ENCODE results near the gene DACH1.
"Not testable (repeated sequence)": the region's sequence is repeated elsewhere in the genome, so short reads cannot be mapped to it uniquely, and the experiment has no call there.

The DACH1 gene

DNA sequence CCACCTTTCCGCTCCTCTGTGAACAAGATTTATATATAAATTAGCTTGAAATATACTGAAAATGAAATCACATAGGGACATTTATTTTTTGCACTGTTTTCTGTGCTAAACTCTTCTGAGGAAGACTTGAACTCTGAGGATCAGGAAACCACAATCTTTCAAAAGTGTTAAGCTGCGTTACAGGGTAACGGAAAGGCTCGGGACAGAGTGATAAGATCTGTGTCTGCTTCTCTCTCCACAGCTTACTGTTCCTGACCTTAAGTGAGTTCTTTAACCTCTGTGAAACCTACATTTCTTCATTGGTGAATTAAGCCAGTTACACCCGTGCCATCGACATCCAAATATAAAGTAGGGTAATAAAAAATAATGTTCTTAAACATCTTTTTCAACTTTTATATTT is 38.9 kb downstream of the DACH1 start:
- DNase-seq: no peak

GRCh38 chr13:71827241-71827640 is 39.8 kb downstream of the DACH1 start:
- DNase-seq: no peak

DNA sequence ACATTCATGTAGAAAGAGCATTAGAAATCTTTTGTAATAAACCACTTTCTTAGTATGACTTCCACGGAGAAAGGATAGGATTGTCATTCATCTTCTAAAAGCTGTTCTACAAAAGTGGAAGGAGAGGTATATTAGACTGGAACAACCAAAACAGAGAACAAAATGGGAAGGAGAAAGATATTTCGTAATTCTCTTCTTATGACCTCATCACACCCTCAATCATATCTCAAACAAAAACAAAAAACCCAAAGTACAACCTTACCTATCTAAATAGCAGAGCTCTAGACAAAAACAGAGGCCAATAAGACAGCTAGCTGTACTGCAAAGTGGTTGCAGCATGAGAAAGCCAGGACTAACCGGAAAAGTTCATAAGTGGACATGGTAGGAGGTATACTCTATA is 46.3 kb downstream of the DACH1 start:
- no peak for DNase-seq

DNA sequence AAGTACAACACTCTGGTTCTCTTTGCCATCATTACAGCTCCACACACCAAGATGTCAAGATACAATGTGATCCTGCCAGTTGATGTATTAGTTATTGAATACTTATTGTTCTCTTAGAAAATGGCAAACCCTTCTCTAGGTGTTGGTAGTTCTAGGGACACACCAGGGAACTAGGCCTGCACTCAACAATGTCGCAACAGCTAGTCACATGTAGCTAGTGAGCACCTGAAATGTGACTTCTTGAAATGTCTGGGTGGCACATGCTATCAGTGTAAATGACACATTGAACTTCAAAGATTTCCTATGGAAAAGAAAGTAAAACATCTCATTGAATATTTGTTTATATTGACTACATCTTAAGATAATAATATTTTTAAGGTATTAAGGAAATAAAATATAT is 49.7 kb downstream of the DACH1 start:
- DNase-seq: no peak

DNA sequence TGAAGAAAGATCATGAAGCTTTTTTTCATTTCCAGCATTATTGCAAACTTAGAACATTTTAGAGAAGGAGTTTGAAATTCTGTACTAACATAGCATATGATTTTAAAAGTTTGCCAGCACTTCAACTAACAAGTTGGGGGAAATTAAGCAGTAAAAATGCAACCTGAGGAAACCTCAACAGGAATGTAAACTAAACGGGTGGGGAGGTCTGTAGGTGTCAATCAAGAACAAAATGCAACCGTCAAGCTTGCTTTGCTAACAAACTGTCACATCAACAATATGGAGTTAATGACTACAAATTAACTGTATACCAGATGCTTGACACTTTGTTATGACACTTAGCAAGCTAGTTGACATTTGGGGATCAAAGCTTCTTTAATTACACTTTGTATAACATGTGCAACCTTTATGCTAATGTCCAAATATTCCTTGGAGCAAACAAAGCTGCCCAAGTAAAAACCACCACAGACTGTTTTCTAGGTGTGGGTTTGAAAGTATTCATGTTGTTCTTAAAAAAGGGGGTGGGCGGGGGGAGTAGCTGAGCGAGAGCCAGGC is 52.1 kb downstream of the DACH1 start:
- DNase-seq: no peak

- no peak for DNase-seq
Observed at GRCh38 chr13:71813187-71813586, 53.8 kb downstream of the DACH1 start.

- no peak for DNase-seq
Observed at GRCh38 chr13:71811344-71811743, 55.7 kb downstream of the DACH1 start.

GRCh38 chr13:71808708-71809107 is 58.3 kb downstream of the DACH1 start:
- no peak for DNase-seq

- DNase-seq: no peak
Observed at GRCh38 chr13:71806886-71807285, 60.1 kb downstream of the DACH1 start.

GRCh38 chr13:71803066-71803465 is 63.9 kb downstream of the DACH1 start:
- DNase-seq: no peak

GRCh38 chr13:71801781-71802180 is 65.2 kb downstream of the DACH1 start:
- DNase-seq: no peak

GRCh38 chr13:71801165-71801760 is 65.7 kb downstream of the DACH1 start:
- DNase-seq: no peak

DNA sequence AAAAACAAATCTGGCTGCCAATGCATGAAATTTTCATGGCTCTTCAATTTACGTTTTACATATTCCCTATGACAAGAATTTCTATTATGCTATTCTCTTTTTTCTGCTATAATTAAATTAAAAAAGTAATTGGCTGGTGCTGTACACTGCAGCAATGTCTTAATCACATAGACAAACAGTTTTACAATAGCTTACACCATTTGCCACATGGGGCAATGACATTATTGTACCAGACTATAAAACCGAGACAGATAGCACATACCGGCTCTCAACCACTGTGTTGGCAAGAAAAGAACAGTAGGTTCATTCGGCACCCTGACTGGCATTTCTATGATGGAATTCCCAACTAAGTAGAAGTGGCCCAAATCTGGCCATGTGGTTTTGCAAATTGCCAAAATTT is 67.7 kb downstream of the DACH1 start:
- DNase-seq: no peak

GRCh38 chr13:71798707-71799106 is 68.3 kb downstream of the DACH1 start:
- DNase-seq: no peak

- no peak for DNase-seq
Observed at GRCh38 chr13:71797517-71797916, 69.5 kb downstream of the DACH1 start.

DNA sequence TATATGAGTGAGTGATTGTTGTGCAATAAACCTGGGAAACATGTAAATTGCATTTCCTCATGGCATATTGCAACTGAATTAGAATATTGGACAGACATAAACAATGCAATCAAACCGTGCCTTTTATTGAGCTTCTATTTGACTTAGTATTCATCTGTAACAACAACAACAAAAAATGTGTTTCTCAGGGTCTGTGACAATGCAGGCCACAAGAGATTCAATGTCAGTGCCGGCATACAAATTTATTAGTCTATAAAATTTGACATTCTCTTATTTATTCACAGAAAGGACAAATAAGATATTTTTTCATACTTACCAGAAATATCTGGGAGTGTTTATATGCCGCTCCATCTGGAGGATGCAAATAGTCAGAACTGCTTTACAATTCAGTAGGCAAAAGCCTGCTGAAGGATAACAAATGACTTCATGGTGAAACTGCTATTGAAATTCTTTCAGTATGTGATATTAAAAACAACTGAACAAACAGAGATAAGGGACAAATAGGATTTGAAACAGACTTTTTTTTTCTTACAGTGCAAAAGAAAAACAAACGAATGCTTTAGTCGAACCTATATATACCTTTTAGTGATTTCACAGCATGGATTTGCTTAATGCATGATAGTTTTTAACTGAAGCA is 77.2 kb downstream of the DACH1 start:
- no peak for DNase-seq

GRCh38 chr13:71789037-71789436 is 78.0 kb downstream of the DACH1 start:
- DNase-seq: no peak

- DNase-seq: no peak
Observed at GRCh38 chr13:71787414-71787813, 79.6 kb downstream of the DACH1 start.

- no peak for DNase-seq
Observed at GRCh38 chr13:71786875-71787274, 80.1 kb downstream of the DACH1 start.

DNA sequence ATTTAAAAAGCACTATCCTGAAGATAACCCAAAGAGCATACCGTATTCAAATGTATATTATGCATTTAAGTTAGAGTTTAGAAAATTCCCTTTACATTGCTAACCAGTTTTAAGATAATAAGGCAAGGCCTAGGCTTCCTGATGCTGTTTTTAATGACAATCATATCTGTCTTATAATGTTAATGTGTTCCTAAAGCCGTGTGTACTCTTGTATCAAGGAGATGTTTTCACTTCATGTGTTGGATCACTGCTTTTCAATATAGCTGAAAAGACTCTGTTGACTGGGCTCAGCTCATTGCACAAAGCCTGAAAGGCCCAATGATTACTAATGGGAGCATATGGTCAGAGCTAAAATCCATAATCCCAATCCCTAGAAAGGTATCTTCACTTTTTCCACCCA is 81.6 kb downstream of the DACH1 start:
- DNase-seq: no peak

DNA sequence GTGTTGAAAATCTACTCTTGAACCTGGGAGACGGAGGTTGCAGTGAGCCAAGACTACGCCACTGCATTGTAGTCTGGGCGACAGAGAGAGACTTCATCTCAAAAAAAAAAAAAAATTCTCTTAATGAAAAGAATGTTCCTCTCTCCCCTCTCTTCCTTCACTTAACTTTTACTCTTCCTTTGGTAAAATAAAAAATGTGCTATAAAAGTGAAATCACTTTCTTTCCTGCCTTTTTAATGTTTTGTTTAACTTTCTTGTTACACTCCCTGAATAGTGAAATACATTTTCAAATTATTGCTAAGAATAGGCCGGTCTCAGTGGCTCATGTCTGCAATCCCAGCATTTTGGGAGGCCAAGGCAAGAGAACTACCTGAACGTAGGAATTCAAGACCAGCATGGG is 86.5 kb downstream of the DACH1 start:
- no peak for DNase-seq

GRCh38 chr13:71778998-71779397 is 88.0 kb downstream of the DACH1 start:
- not testable (repeated sequence) for DNase-seq

- DNase-seq: no peak
Observed at GRCh38 chr13:71775966-71776365, 91.0 kb downstream of the DACH1 start.

DNA sequence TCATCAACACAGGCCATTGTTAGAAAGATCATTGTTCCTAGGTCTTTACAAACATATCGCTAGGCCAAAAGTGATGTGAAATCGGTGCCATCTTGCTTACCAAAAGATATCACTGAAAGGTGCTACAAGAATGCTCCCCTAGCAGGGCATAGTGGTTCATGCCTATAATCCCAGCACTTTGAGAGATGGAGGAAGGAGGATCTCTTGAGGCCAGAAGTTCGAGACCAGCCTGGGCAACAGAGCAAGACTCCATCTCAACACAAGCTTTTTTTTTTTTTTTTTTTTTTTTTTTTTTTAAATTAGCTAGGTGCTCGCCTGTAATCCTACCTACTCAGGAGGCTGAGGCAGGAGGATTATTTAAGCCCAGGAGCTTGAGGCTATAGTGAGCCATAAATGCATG is 92.1 kb downstream of the DACH1 start:
- no peak for DNase-seq

DNA sequence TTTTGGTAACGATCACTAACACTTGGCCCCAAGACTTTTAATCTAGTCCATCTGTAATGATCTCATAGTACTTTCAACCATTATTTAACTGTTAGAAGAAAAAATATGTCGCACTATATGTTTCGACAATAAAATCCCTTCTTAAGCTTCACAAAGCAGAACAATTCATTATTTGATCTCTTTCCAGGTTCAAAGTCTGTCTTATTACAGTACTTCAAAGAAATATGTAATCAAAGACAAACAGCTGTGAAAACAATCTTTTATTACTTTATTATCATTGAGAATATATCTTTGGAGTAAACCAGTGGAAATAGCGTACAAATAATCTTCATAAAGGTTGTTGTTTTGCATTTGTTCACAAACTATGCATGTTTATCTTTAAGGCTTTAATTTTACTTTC is 93.5 kb downstream of the DACH1 start:
- no peak for DNase-seq
